ENCODE results near the gene CACNA2D4.
A peak's percentile ranks its signal among the peaks of the same experiment; 100 is the strongest.

CACNA2D4 gene

GRCh38 chr12:1916371-1917171 is 1.9 kb downstream of the CACNA2D4 start:
- DNase-seq = no peak

DNA sequence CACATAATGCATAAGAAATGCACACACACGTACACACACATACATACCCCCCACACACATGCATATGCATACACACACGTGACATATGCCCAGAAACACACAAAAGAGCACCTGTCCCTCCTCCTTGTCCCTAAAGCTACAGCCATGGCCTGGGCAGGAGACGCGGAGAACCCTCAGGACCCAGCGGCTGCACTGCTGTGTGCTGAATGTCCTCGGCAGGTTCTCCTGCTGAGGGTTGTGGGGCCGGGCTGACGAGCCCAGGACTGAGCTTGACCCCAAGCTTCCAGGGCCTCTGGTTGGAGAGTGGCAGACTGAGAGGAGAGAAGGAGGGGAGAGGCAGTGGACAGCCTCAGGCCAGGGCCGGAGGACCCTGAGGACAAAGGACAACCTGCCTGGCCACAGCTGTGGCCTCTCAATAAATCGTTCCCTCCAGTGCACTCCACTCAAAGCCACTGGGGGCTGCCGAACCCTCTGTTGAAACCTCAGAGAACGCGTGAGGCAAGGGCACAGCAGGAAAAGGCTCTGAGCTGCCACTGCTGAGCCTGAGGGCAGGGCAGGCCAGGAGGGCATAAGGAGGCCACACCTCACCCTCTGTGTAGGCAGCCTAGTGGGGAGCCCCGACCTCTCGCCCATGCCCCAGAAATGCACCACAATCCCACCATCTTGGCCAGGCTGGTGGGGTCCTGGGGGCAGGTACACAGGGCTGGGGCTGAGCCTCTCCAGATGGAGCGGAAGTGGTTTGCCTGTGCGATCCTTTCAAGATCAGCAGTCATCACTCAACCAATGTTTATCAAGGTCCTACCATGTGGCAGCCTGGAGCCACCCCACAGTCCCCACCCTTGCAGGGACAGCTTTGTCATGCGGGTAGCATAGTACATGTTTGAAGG is 3.1 kb downstream of the CACNA2D4 start:
- DNase-seq = peak; percentile 37

DNA sequence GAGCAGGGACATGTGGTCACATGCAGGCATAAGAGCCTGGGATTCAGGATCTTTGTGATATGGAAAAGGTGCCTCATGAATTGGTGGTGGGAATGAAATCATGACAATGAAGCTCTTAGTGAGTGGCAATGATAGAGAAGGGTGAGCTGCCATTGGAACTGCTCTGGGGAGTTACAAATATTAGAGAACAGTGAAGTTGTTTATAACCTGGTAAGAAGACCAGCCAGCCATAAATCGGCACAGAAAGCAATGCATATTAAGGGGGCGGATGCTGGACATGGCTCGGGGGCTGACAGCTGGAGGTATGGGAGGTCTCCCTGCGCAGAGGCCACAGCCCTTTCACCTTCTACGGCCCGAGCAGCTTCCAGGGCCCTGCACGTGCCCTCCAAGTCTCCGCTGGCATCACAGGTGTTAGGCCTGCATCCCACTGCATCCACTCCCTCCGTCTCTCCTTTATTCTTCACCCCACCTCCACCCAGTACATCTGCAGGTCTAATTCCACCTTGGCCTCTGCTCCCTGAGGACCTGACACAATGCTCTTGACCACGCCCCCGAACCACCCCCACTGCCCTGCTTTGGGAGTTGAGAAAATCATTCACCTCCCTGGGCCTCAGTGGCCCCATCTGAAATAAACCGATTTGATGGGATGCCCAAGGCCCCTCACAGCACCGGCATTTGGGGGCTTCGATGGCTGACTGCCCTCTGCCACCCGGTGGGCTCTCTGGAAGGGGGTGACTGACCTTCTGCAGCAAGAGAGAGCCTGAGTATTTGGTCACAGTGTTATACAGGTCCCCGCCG is 4.1 kb downstream of the CACNA2D4 start:
- no peak for DNase-seq

GRCh38 chr12:1913377-1914113 is 4.9 kb downstream of the CACNA2D4 start:
- DNase-seq = no peak

DNA sequence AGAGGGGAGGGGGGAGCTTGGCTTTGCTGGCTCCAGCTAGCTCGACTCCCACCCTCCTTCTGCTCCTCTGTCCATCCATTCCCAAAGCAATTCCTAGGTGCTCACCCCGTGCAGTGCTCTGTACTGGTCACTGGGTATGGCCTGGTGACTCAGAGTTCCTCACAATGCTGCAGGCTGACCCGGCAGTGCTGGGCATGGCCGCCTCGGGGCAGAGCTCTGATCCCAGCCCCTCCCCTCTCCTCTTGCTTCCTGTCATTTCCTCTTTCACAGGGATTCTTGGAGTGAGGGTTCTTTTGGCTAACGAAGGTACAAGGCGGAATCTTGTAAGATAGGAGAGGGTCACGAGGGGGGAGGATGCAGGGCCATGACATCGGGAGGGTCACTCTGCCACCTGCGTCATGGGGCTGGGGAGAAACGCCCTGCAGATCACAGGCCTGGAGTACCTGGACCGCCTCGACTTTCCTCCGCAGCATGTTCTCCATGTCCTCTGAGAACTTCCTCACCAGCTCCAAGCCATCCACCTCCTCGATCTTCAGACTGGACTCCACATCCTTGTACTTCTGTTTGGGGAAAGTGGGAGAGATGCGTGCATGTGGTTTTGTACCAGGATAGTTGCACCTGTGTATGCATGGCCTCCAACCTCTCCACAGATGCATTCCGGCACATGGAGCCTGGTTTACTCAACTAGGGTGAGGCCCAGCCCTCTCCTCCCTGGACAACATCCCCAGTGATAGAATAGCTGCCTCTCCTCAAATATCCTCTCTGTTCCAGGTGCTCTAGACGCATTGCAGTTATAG is 5.7 kb downstream of the CACNA2D4 start:
- no peak for DNase-seq

- DNase-seq = no peak
Measured at GRCh38 chr12:1911598-1912575, 6.6 kb downstream of the CACNA2D4 start.

GRCh38 chr12:1910468-1910867 is 8.0 kb downstream of the CACNA2D4 start:
- DNase-seq = no peak

DNA sequence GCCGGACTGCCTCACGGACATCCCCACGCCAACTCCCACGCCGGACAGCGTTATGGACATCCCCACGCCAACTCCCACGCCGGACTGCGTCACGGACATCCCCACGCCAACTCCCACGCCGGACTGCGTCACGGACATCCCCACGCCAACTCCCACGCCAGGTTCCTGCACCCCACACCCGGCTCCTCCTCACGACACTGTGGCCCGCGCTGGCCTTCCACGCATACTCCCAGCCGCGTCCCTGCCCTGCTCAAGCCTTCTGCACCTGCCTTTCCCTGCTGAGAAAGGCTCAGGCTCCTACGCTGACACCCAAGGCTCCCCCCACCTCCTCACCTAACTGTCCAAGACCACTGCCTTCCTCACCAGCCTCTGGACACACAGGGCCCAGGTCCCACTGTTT is 9.7 kb downstream of the CACNA2D4 start:
- DNase-seq = no peak

DNA sequence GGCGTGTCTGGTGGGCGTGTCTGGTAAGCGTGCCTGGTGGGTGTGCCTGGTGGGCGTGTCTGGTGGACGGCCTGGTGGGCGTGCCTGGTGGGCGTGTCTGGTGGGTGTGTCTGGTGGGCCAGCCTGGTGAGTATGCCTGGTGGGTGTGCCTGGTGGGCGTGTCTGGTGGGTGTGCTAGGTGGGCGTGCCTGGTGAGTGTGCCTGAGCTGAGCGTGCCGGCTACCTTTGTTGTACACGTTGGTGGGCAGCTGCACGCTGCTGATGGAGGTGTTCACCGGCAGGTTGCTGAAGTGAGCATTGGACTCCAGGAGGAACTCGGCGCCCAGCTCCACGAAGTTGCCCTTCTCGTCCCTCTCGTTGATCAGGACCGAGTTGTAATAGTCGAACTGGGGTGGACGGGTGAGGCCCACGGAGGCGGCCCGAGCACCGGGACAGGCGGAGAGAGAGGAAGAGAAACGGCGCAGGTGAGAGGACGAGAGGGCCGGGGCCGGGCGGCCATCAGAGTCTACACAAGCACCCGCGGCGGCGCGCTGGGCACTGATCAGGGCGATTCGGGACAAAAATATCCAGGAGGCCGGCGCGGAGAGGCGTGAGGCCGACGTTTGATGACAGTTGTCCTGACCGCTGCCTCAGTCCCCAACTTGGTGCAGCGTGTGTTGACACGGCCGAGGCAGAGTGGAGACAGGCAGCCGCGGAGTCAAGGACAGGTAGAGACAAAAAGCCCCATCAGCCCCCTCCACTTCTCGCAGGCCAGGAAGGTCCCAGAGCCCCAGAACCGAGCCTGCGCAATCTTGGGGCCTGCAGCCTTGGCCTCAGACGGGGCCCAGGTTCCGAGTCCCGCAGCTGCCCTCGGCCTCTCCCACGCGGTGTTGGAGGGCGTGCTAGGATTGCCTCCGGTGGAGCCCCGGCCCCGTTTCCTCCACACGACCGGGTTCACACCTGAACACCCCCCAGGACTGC is 10.5 kb downstream of the CACNA2D4 start:
- DNase-seq = no peak

- no peak for DNase-seq
Measured at GRCh38 chr12:1906579-1906978, 11.9 kb downstream of the CACNA2D4 start.

DNA sequence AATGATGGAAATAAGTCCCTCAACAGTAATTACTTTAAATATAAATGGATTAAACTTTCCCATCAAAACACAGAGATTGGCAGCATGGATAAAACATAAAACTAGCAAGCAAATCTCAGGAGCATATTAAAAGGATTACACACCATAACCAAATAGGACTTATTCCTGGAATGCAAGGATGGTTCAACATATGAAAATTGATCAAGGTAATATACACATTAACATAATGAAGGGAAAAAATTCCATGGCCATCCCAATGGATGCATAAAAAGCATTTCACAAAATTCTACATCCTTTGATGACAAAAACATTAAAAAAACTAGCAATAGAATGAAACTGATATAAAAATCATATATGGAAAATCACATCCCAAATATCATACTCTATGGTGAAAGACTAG is 13.6 kb downstream of the CACNA2D4 start:
- no peak for DNase-seq

DNA sequence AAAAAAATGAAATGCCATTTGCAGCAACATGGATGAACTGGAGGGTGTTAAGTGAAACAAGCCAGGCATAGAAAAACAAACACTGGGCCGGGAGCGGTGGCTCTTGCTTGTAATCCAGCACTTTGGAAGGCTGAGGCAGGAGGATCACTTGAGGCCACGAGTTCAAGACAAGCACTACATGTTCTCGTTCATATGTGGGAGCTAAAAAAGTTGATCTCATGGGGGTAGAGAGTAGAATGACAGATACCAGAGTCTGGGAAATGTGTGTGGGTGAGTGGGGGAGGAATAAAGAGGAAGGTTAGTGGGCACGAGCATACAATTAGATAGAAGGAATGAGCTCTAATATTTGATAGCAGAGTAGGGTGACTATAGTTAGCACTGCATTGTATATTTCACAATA is 21.5 kb downstream of the CACNA2D4 start:
- no peak for DNase-seq

GRCh38 chr12:1890810-1891209 is 27.6 kb downstream of the CACNA2D4 start:
- peak; percentile 17 for DNase-seq

DNA sequence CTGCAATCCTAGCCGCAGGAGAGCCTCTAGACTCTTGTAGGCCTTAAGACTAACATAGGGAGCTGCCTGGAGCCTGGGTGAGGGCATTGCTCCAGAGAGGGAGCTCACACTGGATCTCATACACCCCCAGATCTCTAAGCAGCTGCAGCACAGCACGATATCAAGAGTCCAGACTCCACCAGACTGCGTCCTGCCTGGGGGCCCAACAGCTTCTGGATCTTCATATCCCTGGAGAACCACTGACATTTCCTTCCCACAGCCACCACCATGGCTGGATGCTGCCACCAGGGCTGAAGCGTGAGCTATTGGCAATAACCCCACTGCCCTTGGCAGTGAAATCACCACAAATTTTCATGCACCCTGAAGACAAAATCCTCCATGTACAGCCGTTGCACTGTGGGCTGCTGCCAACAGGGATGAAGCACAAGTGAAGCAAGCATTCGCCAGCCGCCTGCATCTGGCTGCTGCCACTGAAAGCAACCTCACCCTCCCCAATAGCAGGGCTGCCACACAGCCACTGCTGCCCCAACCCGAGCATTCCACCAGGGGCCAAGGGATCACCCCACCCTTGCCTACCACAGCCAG is 28.2 kb downstream of the CACNA2D4 start:
- no peak for DNase-seq

DNA sequence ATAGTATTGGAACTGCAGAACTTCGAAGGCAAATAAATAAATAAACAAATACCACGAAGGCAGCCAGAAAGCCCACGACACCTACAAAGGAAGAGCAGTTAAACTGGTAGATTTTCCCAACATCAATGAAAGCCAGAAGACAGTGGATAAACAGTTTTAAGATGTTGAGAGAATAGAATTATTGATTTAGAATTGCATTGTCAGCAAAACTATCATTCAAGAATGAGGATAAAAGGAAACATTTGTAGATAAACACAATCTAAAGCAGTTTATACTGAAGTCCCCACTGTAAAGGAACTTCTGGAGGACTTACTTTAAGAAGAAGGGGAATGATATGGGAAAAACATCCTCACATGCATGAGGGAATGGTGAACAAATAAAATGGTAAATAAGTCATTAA is 29.5 kb downstream of the CACNA2D4 start:
- DNase-seq = no peak

GRCh38 chr12:1886396-1887008 is 31.9 kb downstream of the CACNA2D4 start:
- DNase-seq = no peak

DNA sequence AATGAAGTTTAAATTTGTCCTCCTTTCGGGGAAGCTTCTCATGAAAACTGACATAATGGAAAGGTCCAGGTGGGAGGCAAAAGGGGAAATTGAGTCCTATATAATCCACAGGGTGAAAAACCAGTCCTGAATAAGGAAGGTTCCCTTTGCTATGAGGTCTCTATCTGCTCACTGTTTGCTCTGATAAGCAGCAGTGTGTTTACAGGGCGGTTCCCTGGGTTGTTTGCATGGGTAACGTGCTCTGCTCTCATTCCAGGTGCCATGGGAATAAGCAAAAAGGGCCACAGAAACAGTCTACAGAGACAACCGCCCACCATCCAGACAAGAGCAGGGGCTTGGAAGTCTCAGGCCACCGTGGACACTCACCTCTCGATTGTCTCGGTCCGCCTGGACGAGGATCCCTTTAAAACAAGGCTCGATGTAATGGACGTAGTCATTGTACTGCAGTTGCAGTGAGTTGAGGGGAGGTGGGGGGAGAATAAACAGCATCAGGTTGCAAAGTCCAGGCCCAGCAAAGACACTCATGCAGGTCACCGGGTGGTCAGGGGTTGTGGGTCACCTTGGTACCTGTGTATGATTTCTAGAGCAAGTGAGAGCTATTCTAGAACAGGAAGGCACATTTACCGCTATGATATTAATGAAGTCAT is 32.7 kb downstream of the CACNA2D4 start:
- no peak for DNase-seq

GRCh38 chr12:1885082-1885596 is 33.3 kb downstream of the CACNA2D4 start:
- no peak for DNase-seq
